Lung (tissue), 12 donors: ENCODE data around the gene BCR. TPM values are rescaled to one million over a fixed set of nuclear protein-coding genes. Genes with fewer than 3 reads are reported as not detected.

Source experiments
- ATAC-seq: fragments of 200-7000 bp; cut with Tn5 transposase; one replicate; pipeline ENCODE4 v1.9.1; 2020; ENCODE audit warnings: moderate number of reproducible peaks; ENCODE audit not compliant: insufficient read depth, low FRiP score
- DNase-seq, 3 donors: peaks; one replicate each; pipeline ENCODE4 v3.0.0-alpha.2; 2013 to 2017
- H3K27ac ChIP-seq, 2 donors: one replicate each; pipeline ENCODE4 v1.5.1; 2013; ENCODE audit warnings: mild to moderate bottlenecking in 2 of 2, moderate library complexity in 2 of 2, control low read depth in 1 of 2, inconsistent platforms in 1 of 2, low read depth in 1 of 2, low read length in 1 of 2
- H3K27me3 ChIP-seq, 3 donors: one replicate each; pipeline ENCODE4 v1.5.1; 2013; ENCODE audit warnings: low read length in 2 of 3; ENCODE audit not compliant: control insufficient read depth in 3 of 3, insufficient read depth in 3 of 3
- H3K36me3 ChIP-seq, 4 donors: one replicate each; pipeline ENCODE4 v1.5.1; 2013; ENCODE audit warnings: low read length in 4 of 4, mild to moderate bottlenecking in 1 of 4, moderate library complexity in 1 of 4; ENCODE audit not compliant: control insufficient read depth in 4 of 4, insufficient read depth in 4 of 4
- H3K4me1 ChIP-seq, 5 donors: one replicate each; pipeline ENCODE4 v1.5.1; 2013; ENCODE audit warnings: low read length in 5 of 5, mild to moderate bottlenecking in 2 of 5, moderate library complexity in 1 of 5; ENCODE audit not compliant: control insufficient read depth in 5 of 5, insufficient read depth in 5 of 5
- H3K4me3 ChIP-seq: one replicate; pipeline ENCODE4 v1.5.1; 2013; ENCODE audit warnings: mild to moderate bottlenecking, control low read depth, moderate library complexity
- H3K9ac ChIP-seq, 2 donors: one replicate each; pipeline ENCODE4 v1.5.1; 2013; ENCODE audit warnings: low read length in 2 of 2, control low read depth in 1 of 2; ENCODE audit not compliant: insufficient read depth in 1 of 2
- H3K9me3 ChIP-seq, 4 donors: one replicate each; pipeline ENCODE4 v1.5.1; 2013; ENCODE audit warnings: low read length in 3 of 4, mild to moderate bottlenecking in 1 of 4, moderate library complexity in 1 of 4; ENCODE audit not compliant: control insufficient read depth in 4 of 4, insufficient read depth in 3 of 4
- WGBS, 2 donors: extraction: QIAGEN DNeasy Blood & Tissue Kit; methylation state at CpG; one replicate each; pipeline ENCODE4 v1.1.7; 2013; 5-methylcytosine and 5-hydroxymethylcytosine counted together
- polyA plus RNA-seq, 2 donors: library from polyadenylated mRNA; stranded (reverse); fragments of 200-250 nt; gene quantifications; one replicate each; pipeline ENCODE4 v1.2.1, GENCODE V29; 2013
- total RNA-seq, 2 donors: library from RNA; depleted of rRNA in 1 of 2; stranded (reverse); fragments of >200 nt in 1 of 2; gene quantifications; one replicate each; pipeline ENCODE4 v1.2.1, GENCODE V29; 2014 to 2021
- TF ChIP-seq, protein P1 (sequence below): IDR thresholded peaks from 2 replicates; pipeline ENCODE4 v1.5.1; 2012; ENCODE audit warnings: mild to moderate bottlenecking; ENCODE audit errors: control extremely low read depth, extremely low read depth
- donor health status: control.
- donor health status: control.
- donor health status: Bipolar disorder and iron deficiency.
- donor health status: healthy.
- donor health status: DM: yes; HTN: yes; CAD: no.

BCR gene
- total and polyA plus RNA-seq, 4 donors, result 21.8 to 67.3 (median 31.8) TPM

DNA sequence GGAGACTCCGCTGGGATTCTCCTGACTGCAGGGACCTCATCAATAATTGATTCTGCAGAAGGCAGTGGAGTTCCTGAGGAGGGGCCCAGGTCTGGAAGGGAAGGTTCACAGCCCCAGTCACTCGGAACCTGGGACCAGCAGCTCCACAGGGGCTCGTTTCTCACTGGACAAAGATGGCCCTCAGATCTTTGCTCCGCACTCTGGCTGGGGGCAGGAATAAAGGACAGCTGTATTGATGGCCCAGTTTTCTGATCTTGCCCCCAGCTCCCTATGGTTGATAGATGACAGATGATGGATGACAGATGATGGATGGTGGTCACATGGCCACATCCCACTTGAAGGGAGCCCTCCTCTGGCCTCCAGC is 11.3 kb upstream of the BCR start:
- H3K27me3 ChIP-seq, result no peaks in the 10 kb centered on the region
- H3K4me1 ChIP-seq, result peaks cover 0 to 12% (median 0%) of the 10 kb centered on the region in 5 donors
- TF ChIP-seq, protein P1, sequence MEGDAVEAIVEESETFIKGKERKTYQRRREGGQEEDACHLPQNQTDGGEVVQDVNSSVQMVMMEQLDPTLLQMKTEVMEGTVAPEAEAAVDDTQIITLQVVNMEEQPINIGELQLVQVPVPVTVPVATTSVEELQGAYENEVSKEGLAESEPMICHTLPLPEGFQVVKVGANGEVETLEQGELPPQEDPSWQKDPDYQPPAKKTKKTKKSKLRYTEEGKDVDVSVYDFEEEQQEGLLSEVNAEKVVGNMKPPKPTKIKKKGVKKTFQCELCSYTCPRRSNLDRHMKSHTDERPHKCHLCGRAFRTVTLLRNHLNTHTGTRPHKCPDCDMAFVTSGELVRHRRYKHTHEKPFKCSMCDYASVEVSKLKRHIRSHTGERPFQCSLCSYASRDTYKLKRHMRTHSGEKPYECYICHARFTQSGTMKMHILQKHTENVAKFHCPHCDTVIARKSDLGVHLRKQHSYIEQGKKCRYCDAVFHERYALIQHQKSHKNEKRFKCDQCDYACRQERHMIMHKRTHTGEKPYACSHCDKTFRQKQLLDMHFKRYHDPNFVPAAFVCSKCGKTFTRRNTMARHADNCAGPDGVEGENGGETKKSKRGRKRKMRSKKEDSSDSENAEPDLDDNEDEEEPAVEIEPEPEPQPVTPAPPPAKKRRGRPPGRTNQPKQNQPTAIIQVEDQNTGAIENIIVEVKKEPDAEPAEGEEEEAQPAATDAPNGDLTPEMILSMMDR, result no peak
- no peaks in the 10 kb centered on the region for H3K36me3 ChIP-seq
- no peak for ATAC-seq
- H3K9me3 ChIP-seq, result no peaks in the 10 kb centered on the region
- no peak overlapping the region for H3K9ac ChIP-seq
- H3K4me3 ChIP-seq, result no peak overlapping the region
- no peak overlapping the region for H3K27ac ChIP-seq
- WGBS, 2 donors, result 94 to 99% methylated on average over 4 of the region's 4 CpGs
- DNase-seq, result no peak

DNA sequence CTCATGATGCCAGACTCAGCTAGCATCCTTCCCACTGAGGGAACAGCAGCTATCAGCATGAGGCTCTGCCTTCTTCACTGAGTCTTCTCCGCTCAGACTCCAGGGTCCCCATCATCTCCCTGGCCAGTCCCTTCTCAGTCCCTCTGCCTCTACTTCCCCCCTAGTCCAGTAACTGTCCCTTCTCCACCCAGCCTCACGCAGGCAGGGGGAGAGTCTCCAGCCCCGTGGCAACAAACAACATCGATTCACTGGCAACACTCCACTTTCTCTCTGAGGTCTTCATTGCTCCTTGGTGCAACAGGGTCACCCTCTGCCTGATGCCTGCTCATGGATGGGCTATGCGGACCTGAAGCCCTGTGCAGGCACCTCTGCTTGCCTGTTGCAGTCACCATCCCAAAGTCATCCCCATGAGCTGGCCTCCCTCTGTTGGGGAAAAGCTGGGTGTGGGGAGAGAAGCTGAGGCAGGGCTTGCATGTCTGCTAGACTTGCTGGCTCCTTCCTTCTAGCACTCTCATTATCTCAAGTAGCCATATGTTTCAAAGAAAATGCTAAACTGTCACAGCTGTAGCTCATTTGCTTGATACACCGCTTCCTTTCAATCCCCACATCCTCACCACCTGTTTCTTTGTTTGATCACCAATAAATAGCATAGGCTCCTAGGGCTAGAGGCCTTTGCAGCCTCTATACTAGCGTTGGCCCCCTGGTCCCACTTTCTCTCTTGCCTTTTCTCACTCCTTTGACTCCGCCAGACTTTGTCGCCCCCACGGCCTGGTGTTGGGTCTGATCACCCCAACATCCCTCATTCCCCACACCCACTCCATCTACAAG is 4.3 kb upstream of the BCR start:
- H3K9me3 ChIP-seq, result peaks cover 0 to 4% (median 2%) of the 10 kb centered on the region in 4 donors
- ATAC-seq (no peak), DNase-seq (no peak)
- H3K9ac ChIP-seq, result no peak overlapping the region
- H3K36me3 ChIP-seq, result no peaks in the 10 kb centered on the region
- H3K4me1 ChIP-seq, result peaks cover 0 to 11% (median 2%) of the 10 kb centered on the region in 5 donors
- no peak overlapping the region for H3K4me3 ChIP-seq
- TF ChIP-seq, protein P1, result no peak
- no peak overlapping the region for H3K27ac ChIP-seq
- 94 to 98% methylated on average over 10 of the region's 10 CpGs for WGBS, 2 donors
- no peaks in the 10 kb centered on the region for H3K27me3 ChIP-seq

DNA sequence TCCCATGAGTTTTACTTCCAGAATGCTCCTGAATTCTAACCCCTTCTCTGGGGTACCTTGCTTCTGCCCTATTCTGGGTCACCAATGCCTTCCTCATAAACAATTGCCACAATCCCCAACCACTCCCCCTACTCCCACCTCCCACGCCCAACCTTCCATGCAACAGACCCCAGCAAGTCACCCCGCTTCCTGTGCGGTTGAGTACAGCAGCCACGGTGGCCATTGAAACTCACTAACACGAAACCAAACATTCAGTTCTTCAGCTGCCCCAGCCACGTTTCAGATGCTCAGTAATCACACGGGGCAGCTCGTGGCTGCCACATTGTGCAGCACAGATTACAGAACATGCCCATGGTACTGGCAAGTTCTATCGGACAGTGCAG is 3.7 kb upstream of the BCR start:
- DNase-seq, result no peak
- Histone ChIP-seq H3K9me3 (peaks cover 0 to 6% (median 2%) of the 10 kb centered on the region in 4 donors), H3K4me3 (no peak overlapping the region), H3K27ac (no peak overlapping the region), H3K4me1 (peaks cover 0 to 15% (median 2%) of the 10 kb centered on the region in 5 donors), H3K36me3 (no peaks in the 10 kb centered on the region), H3K27me3 (no peaks in the 10 kb centered on the region), H3K9ac (no peak overlapping the region)
- ATAC-seq, result no peak
- TF ChIP-seq, protein P1, result no peak
- 86 to 91% methylated on average over 9 of the region's 9 CpGs for WGBS, 2 donors
